Measurements from ENCODE around the gene ANKRD24. TPM values are rescaled to one million over a fixed set of nuclear protein-coding genes. Genes with fewer than 3 reads are reported as not detected.
"Not testable (repeated sequence)": the region's sequence is repeated elsewhere in the genome, so short reads cannot be mapped to it uniquely, and the experiment has no call there.

ANKRD24 gene
- total RNA-seq, 2 experiments from 2014 or later, result 1.7 to 4.8 TPM

DNA sequence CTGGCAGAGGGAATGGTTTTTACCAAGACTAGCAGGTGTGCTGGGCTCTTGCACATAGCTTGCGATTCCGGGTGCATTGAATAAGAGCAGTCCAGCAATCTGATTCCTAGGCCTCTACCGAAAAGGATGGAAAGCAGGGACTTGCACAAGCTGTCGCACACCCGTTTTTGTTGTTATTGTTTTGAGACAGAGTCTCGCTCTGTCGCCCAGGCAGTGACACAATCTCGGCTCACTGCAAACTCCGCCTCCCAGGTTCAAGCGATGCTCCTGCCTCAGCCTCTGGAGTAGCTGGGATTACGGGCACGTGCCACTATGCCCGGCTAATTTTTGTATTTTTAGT is 52.3 kb downstream of the ANKRD24 start:
- no peak overlapping the region for H3K4me3 ChIP-seq (ENCODE audit: low read depth, low read length, poor library complexity, severe bottlenecking)
- no peak overlapping the region for H2AFZ ChIP-seq (ENCODE audit: low read length)
- POLR2A ChIA-PET, result no interaction called here
- no peaks in the 10 kb centered on the region for H3K4me1 ChIP-seq (ENCODE audit: insufficient read depth, low read length, poor library complexity, severe bottlenecking)
- no peaks in the 10 kb centered on the region for H3K9me3 ChIP-seq (ENCODE audit: low read length)
- H3K36me3 ChIP-seq (ENCODE audit: insufficient read depth, low read length), result no peaks in the 10 kb centered on the region
- no peaks in the 10 kb centered on the region for H3K9me2 ChIP-seq (ENCODE audit: insufficient read depth, low read length)
- CTCF ChIA-PET (ENCODE audit: unreplicated experiment), result interaction anchor here (0.5 kb wide), 1 partner anchor 170 kb away, joined by 3 read pairs; no protein-coding TSS in a partner anchor
- intact Hi-C loops (cut with micrococcal nuclease; ENCODE audit: unreplicated experiment), result no loop called here
- H4K20me1 ChIP-seq (ENCODE audit: insufficient read depth, low read length), result no peaks in the 10 kb centered on the region
- BruUV-seq (replicated peaks), result no TSS peak
- no peak overlapping the region for H3K4me2 ChIP-seq (ENCODE audit: low read length)
- no peak overlapping the region for H3K27ac ChIP-seq (ENCODE audit: low read depth, low read length, poor library complexity, severe bottlenecking)
- TF ChIP-seq, protein P1, sequence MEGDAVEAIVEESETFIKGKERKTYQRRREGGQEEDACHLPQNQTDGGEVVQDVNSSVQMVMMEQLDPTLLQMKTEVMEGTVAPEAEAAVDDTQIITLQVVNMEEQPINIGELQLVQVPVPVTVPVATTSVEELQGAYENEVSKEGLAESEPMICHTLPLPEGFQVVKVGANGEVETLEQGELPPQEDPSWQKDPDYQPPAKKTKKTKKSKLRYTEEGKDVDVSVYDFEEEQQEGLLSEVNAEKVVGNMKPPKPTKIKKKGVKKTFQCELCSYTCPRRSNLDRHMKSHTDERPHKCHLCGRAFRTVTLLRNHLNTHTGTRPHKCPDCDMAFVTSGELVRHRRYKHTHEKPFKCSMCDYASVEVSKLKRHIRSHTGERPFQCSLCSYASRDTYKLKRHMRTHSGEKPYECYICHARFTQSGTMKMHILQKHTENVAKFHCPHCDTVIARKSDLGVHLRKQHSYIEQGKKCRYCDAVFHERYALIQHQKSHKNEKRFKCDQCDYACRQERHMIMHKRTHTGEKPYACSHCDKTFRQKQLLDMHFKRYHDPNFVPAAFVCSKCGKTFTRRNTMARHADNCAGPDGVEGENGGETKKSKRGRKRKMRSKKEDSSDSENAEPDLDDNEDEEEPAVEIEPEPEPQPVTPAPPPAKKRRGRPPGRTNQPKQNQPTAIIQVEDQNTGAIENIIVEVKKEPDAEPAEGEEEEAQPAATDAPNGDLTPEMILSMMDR (conservative IDR thresholded peaks at IDR 0.05; ENCODE audit: low read length), result no peak
- no peaks in the 10 kb centered on the region for H3K79me2 ChIP-seq (ENCODE audit: insufficient read depth, low read depth, low read length)
- no peak for DNase-seq (ENCODE audit: low spot score)

DNA sequence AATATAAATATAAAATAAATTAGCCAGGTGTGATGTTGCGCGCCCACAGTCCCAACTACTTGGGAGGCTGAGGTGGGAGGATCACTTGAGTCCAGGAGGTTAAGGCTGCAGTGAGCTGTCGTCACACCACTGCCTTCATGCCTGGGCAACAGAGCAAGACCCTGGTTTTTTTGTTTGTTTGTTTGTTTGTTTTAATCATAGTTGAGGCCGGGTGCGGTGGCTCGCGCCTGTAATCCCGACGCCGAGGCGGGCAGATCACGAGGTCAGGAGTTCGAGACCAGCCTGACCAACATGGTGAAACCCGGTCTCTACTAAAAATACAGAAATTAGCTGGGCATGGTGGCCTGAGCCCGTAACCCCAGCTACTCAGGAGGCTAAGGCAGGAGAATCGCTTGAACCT is 55.0 kb downstream of the ANKRD24 start:
- H3K27ac ChIP-seq (ENCODE audit: low read depth, low read length, poor library complexity, severe bottlenecking); intact Hi-C loops (cut with micrococcal nuclease; ENCODE audit: unreplicated experiment); H3K4me2 ChIP-seq (ENCODE audit: low read length); H3K36me3 ChIP-seq (ENCODE audit: insufficient read depth, low read length); H2AFZ ChIP-seq (ENCODE audit: low read length); CTCF ChIA-PET (ENCODE audit: unreplicated experiment); H3K9me3 ChIP-seq (ENCODE audit: low read length); BruUV-seq (replicated peaks); H4K20me1 ChIP-seq (ENCODE audit: insufficient read depth, low read length); H3K4me3 ChIP-seq (ENCODE audit: low read depth, low read length, poor library complexity, severe bottlenecking); POLR2A ChIA-PET; H3K9me2 ChIP-seq (ENCODE audit: insufficient read depth, low read length); H3K79me2 ChIP-seq (ENCODE audit: insufficient read depth, low read depth, low read length); H3K4me1 ChIP-seq (ENCODE audit: insufficient read depth, low read length, poor library complexity, severe bottlenecking); DNase-seq (ENCODE audit: low spot score): not testable (repeated sequence)

DNA sequence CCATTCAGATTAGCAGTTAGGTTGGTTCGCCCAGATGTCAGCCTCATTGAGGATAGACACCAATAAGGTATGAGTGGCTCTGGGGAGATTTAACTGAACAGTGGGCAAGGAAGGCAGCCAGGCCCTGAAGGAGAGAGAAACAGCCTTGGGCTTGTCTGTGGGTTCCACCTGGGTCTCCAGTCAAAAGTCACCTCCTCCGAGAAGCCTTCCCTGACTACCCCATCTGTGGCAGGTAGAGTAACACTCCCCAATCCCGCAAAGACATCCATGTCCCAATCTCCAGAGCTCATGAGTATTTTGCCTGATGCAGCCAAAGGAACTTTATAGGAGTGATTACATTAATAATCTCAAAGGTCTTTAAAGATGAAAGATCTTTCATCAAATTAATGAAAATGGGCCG is 56.3 kb downstream of the ANKRD24 start:
- BruUV-seq (replicated peaks), result no TSS peak
- TF ChIP-seq, protein P1 (conservative IDR thresholded peaks at IDR 0.05; ENCODE audit: low read length), result no peak
- no peak for TF ChIP-seq EZH2phosphoT487 (IDR thresholded peaks at IDR 0.05; ENCODE audit: borderline replicate concordance, low read depth, low read length)
- H3K4me3 ChIP-seq (ENCODE audit: low read depth, low read length, poor library complexity, severe bottlenecking), result no peak overlapping the region
- no peaks in the 10 kb centered on the region for H4K20me1 ChIP-seq (ENCODE audit: insufficient read depth, low read length)
- no peak overlapping the region for H3K4me2 ChIP-seq (ENCODE audit: low read length)
- peaks cover 5% of the 10 kb centered on the region; the same call in 1 of the 2 replicates for H3K9me3 ChIP-seq (ENCODE audit: low read length)
- H3K4me1 ChIP-seq (ENCODE audit: insufficient read depth, low read length, poor library complexity, severe bottlenecking), result peaks cover 14% of the 10 kb centered on the region
- no peak overlapping the region for H2AFZ ChIP-seq (ENCODE audit: low read length)
- no peak for DNase-seq (ENCODE audit: low spot score)
- intact Hi-C loops (cut with micrococcal nuclease; ENCODE audit: unreplicated experiment), result no loop called here
- H3K9me2 ChIP-seq (ENCODE audit: insufficient read depth, low read length), result no peaks in the 10 kb centered on the region
- H3K36me3 ChIP-seq (ENCODE audit: insufficient read depth, low read length), result no peaks in the 10 kb centered on the region
- H3K27ac ChIP-seq (ENCODE audit: low read depth, low read length, poor library complexity, severe bottlenecking), result no peak overlapping the region
- no peaks in the 10 kb centered on the region for H3K79me2 ChIP-seq (ENCODE audit: insufficient read depth, low read depth, low read length)
- POLR2A ChIA-PET, result no interaction called here
- CTCF ChIA-PET (ENCODE audit: unreplicated experiment), result no interaction called here

All from OCI-LY7 (cell line).